SK-N-SH (cell line): ENCODE results near the gene MUC20.
"Not testable (repeated sequence)": the region's sequence is repeated elsewhere in the genome, so short reads cannot be mapped to it uniquely, and the experiment has no call there.

Source experiments
- CTCF ChIP-seq: fragments of 200-600 bp; sonication (generic); IDR thresholded peaks from 2 replicates; pipeline ENCODE4 v1.6.1; 2017; ENCODE audit warnings: antibody characterized with exemption, mild to moderate bottlenecking, moderate library complexity
- GATA2 ChIP-seq: sonication (generic); formaldehyde crosslinking; IDR thresholded peaks from 2 replicates; pipeline ENCODE4 v1.5.0; 2020; ENCODE audit warnings: mild to moderate bottlenecking, missing genetic modification reagents
- POLR2AphosphoS5 ChIP-seq: IDR thresholded peaks from 2 replicates; pipeline ENCODE4 v1.6.1; 2012; ENCODE audit warnings: low read depth, low read length
- RFX5 ChIP-seq: IDR thresholded peaks from 2 replicates; pipeline ENCODE4 v1.6.1; 2012; ENCODE audit warnings: mild to moderate bottlenecking, improper control_type of control experiment, low read length
- USF2 ChIP-seq: fragments of 150-350 bp; IDR thresholded peaks from 2 replicates; pipeline ENCODE4 v1.6.1; 2017; ENCODE audit warnings: antibody characterized with exemption, low read length, low read depth, borderline replicate concordance

GRCh38 chr3:195678391-195679015 is 42.3 kb upstream of the MUC20 start:
- TF ChIP-seq POLR2AphosphoS5; CTCF; USF2; GATA2 (CRISPR knock-in tag); RFX5: not testable (repeated sequence)
